ENCODE measurements around the gene SUMO1. TPM values are rescaled to one million over a fixed set of nuclear protein-coding genes. Genes with fewer than 3 reads are reported as not detected.

The SUMO1 gene
- total RNA-seq, 2 experiments from 2014 or later = 69.8 to 98.9 TPM

GRCh38 chr2:202157211-202157990 is 81.0 kb downstream of the SUMO1 start:
- H3K9me2 ChIP-seq (ENCODE audit: insufficient read depth, low read length) = no peaks in the 10 kb centered on the region
- no peak overlapping the region for H3K4me3 ChIP-seq (ENCODE audit: low read depth, low read length, poor library complexity, severe bottlenecking)
- no peak for TF ChIP-seq EZH2phosphoT487 (IDR thresholded peaks at IDR 0.05; ENCODE audit: borderline replicate concordance, low read depth, low read length)
- TF ChIP-seq, protein P1, sequence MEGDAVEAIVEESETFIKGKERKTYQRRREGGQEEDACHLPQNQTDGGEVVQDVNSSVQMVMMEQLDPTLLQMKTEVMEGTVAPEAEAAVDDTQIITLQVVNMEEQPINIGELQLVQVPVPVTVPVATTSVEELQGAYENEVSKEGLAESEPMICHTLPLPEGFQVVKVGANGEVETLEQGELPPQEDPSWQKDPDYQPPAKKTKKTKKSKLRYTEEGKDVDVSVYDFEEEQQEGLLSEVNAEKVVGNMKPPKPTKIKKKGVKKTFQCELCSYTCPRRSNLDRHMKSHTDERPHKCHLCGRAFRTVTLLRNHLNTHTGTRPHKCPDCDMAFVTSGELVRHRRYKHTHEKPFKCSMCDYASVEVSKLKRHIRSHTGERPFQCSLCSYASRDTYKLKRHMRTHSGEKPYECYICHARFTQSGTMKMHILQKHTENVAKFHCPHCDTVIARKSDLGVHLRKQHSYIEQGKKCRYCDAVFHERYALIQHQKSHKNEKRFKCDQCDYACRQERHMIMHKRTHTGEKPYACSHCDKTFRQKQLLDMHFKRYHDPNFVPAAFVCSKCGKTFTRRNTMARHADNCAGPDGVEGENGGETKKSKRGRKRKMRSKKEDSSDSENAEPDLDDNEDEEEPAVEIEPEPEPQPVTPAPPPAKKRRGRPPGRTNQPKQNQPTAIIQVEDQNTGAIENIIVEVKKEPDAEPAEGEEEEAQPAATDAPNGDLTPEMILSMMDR (conservative IDR thresholded peaks at IDR 0.05; ENCODE audit: low read length) = no peak
- H2AFZ ChIP-seq (ENCODE audit: low read length) = no peak overlapping the region
- ChIA-PET CTCF (ENCODE audit: unreplicated experiment) (interaction anchor here (0.6 kb wide), 1 partner anchor 978 kb away, joined by 3 read pairs; no protein-coding TSS in a partner anchor), POLR2A (no interaction called here)
- H3K9me3 ChIP-seq (ENCODE audit: low read length) = no peaks in the 10 kb centered on the region
- no TSS peak for BruUV-seq (replicated peaks)
- no peak overlapping the region for H3K4me2 ChIP-seq (ENCODE audit: low read length)
- no peaks in the 10 kb centered on the region for H3K4me1 ChIP-seq (ENCODE audit: insufficient read depth, low read length, poor library complexity, severe bottlenecking)
- no peak overlapping the region for H3K27ac ChIP-seq (ENCODE audit: low read depth, low read length, poor library complexity, severe bottlenecking)
- no peak for DNase-seq (ENCODE audit: low spot score)
- no peaks in the 10 kb centered on the region for H3K36me3 ChIP-seq (ENCODE audit: insufficient read depth, low read length)
- intact Hi-C loops (cut with micrococcal nuclease; ENCODE audit: unreplicated experiment) = no loop called here
- no peaks in the 10 kb centered on the region for H4K20me1 ChIP-seq (ENCODE audit: insufficient read depth, low read length)
- no peaks in the 10 kb centered on the region for H3K79me2 ChIP-seq (ENCODE audit: insufficient read depth, low read depth, low read length)

Small RNA genes within 50 kb of the gene (small RNA-seq; reads per million reads assigned to genes)
- gene AC079354.2 (not detected), gene RF00575 (not detected), gene SNORD70 (127 reads per million, percentile 99 among the genes with 10 or more reads in this experiment)

Other genes with a start within 250 kb of the SUMO1 start
- gene FZD7, start 204.7 kb downstream of the SUMO1 start, total RNA-seq (2014; rRNA removed; shearing (Covaris generic)) = 1.5 and 1.7 TPM in 2 replicates
- 1.1 and 1.2 TPM in 2 replicates for gene FZD7, start 204.7 kb downstream of the SUMO1 start, total RNA-seq (2022)
- not detected in 2 replicates for gene KIAA2012, start 165.3 kb downstream of the SUMO1 start, total RNA-seq (2014; rRNA removed; shearing (Covaris generic))
- gene KIAA2012, start 165.3 kb downstream of the SUMO1 start, total RNA-seq (2022) = not detected in 2 replicates
- 124 and 145 TPM in 2 replicates for gene NOP58, start 27.2 kb upstream of the SUMO1 start, total RNA-seq (2014; rRNA removed; shearing (Covaris generic))
- 172 and 174 TPM in 2 replicates for gene NOP58, start 27.2 kb upstream of the SUMO1 start, total RNA-seq (2022)
- 3.2 and 4.3 TPM in 2 replicates for gene BMPR2, start 137.7 kb upstream of the SUMO1 start, total RNA-seq (2014; rRNA removed; shearing (Covaris generic))
- 14.7 TPM in 2 replicates for gene BMPR2, start 137.7 kb upstream of the SUMO1 start, total RNA-seq (2022)

Measured in OCI-LY7 (cell line).